Stomach (tissue), 4 donors: Measurements from ENCODE around the gene CNOT6L.

ENCODE experiments used
- EP300 ChIP-seq: sonication (generic); formaldehyde crosslinking; IDR thresholded peaks from one replicate; pipeline ENCODE4 v1.6.1; 2017; ENCODE audit warnings: antibody characterized with exemption
- POLR2A ChIP-seq, 4 donors: fragments of 450-650 bp; IDR thresholded peaks; one replicate each; pipeline ENCODE4 v1.6.1; 2016; ENCODE audit warnings: antibody characterized with exemption in 4 of 4, control low read depth in 2 of 4, mild to moderate bottlenecking in 1 of 4, moderate library complexity in 1 of 4
- POLR2AphosphoS5 ChIP-seq, 3 donors: sonication (generic); formaldehyde crosslinking; IDR thresholded peaks; one replicate each; pipeline ENCODE4 v1.6.1; 2016; ENCODE audit warnings: antibody characterized with exemption in 3 of 3
- TF ChIP-seq, protein P1 (sequence below), 7 experiments: fragments of 450-650 bp in 4 of 7; fragments of 200-600 bp in 3 of 7; sonication (generic) in 3 of 7; IDR thresholded peaks; one replicate each; pipeline ENCODE4 v1.5.1; 2016 to 2019; ENCODE audit warnings: antibody characterized with exemption in 7 of 7, control low read depth in 2 of 7, mild to moderate bottlenecking in 1 of 7

GRCh38 chr4:77734928-77735327 lies 84.2 kb downstream of the CNOT6L start:
- TF ChIP-seq POLR2A (IDR thresholded peaks at IDR 0.05) (no peak), POLR2AphosphoS5 (IDR thresholded peaks at IDR 0.05) (no peak), EP300 (no peak)
- TF ChIP-seq, protein P1, sequence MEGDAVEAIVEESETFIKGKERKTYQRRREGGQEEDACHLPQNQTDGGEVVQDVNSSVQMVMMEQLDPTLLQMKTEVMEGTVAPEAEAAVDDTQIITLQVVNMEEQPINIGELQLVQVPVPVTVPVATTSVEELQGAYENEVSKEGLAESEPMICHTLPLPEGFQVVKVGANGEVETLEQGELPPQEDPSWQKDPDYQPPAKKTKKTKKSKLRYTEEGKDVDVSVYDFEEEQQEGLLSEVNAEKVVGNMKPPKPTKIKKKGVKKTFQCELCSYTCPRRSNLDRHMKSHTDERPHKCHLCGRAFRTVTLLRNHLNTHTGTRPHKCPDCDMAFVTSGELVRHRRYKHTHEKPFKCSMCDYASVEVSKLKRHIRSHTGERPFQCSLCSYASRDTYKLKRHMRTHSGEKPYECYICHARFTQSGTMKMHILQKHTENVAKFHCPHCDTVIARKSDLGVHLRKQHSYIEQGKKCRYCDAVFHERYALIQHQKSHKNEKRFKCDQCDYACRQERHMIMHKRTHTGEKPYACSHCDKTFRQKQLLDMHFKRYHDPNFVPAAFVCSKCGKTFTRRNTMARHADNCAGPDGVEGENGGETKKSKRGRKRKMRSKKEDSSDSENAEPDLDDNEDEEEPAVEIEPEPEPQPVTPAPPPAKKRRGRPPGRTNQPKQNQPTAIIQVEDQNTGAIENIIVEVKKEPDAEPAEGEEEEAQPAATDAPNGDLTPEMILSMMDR (IDR thresholded peaks at IDR 0.05): no peak
